GF-D8 (cell line): ENCODE data around the gene RSAD2.
"Not testable (repeated sequence)": the region's sequence is repeated elsewhere in the genome, so short reads cannot be mapped to it uniquely, and the experiment has no call there.

Source experiments
- DNase-seq: peaks from one replicate; lab custom pipeline; 2025; lab: John Stamatoyannopoulos, UW

The RSAD2 gene

GRCh38 chr2:6877402-6878304, at the start of gene RSAD2:
TSS of gene RSAD2 (plus strand) at chr2:6877777. CDS start at chr2:6877801, 24 bp downstream.
- no peak for DNase-seq

- DNase-seq = no peak
Measured at GRCh38 chr2:6828299-6828584, 49.3 kb upstream of the RSAD2 start.

- DNase-seq = no peak
Measured at GRCh38 chr2:6831229-6831628, 46.3 kb upstream of the RSAD2 start.

GRCh38 chr2:6832596-6833299, 44.8 kb upstream of the RSAD2 start:
- DNase-seq = no peak

GRCh38 chr2:6833300-6833604, 44.3 kb upstream of the RSAD2 start:
- DNase-seq = no peak

- DNase-seq = no peak
Measured at GRCh38 chr2:6834163-6834562, 43.4 kb upstream of the RSAD2 start.

GRCh38 chr2:6835467-6835866, 42.1 kb upstream of the RSAD2 start:
- peak; percentile 56 for DNase-seq

- no peak for DNase-seq
Measured at GRCh38 chr2:6838673-6839319, 38.8 kb upstream of the RSAD2 start.

- no peak for DNase-seq
Measured at GRCh38 chr2:6841537-6842287, 35.9 kb upstream of the RSAD2 start.

GRCh38 chr2:6845312-6845711, 32.3 kb upstream of the RSAD2 start:
- DNase-seq = no peak

GRCh38 chr2:6845903-6846302, 31.7 kb upstream of the RSAD2 start:
- no peak for DNase-seq

GRCh38 chr2:6846540-6846939, 31.0 kb upstream of the RSAD2 start:
- no peak for DNase-seq

- DNase-seq = no peak
Measured at GRCh38 chr2:6846967-6847681, 30.5 kb upstream of the RSAD2 start.

GRCh38 chr2:6852195-6852594, 25.4 kb upstream of the RSAD2 start:
- DNase-seq = no peak

GRCh38 chr2:6854416-6854815, 23.2 kb upstream of the RSAD2 start:
- no peak for DNase-seq

GRCh38 chr2:6855860-6856547, 21.6 kb upstream of the RSAD2 start:
- no peak for DNase-seq

- no peak for DNase-seq
Measured at GRCh38 chr2:6856548-6856920, 21.0 kb upstream of the RSAD2 start.

- DNase-seq = not testable (repeated sequence)
Measured at GRCh38 chr2:6858466-6859027, 19.0 kb upstream of the RSAD2 start.

- DNase-seq = no peak
Measured at GRCh38 chr2:6860296-6860695, 17.3 kb upstream of the RSAD2 start.

- DNase-seq = no peak
Measured at GRCh38 chr2:6863792-6864191, 13.8 kb upstream of the RSAD2 start.

- DNase-seq = no peak
Measured at GRCh38 chr2:6864231-6864754, 13.3 kb upstream of the RSAD2 start.
